Mucosa of gallbladder (tissue), 1 donor: ENCODE measurements around the gene ZNF407. TPM values are rescaled to one million over a fixed set of nuclear protein-coding genes. Genes with fewer than 3 reads are reported as not detected.

Source experiments
- DNase-seq: peaks from one replicate; pipeline ENCODE4 v3.0.0-alpha.2; 2020; ENCODE audit warnings: low spot score
- total RNA-seq: library from RNA; stranded (reverse); gene quantifications from one replicate; pipeline ENCODE4 v1.2.1, GENCODE V29; 2021
- donor health status: DM: no; HTN: no; CAD: no.

The ZNF407 gene
- total RNA-seq, 1 donor from 2014 or later: 15.0 TPM

DNA sequence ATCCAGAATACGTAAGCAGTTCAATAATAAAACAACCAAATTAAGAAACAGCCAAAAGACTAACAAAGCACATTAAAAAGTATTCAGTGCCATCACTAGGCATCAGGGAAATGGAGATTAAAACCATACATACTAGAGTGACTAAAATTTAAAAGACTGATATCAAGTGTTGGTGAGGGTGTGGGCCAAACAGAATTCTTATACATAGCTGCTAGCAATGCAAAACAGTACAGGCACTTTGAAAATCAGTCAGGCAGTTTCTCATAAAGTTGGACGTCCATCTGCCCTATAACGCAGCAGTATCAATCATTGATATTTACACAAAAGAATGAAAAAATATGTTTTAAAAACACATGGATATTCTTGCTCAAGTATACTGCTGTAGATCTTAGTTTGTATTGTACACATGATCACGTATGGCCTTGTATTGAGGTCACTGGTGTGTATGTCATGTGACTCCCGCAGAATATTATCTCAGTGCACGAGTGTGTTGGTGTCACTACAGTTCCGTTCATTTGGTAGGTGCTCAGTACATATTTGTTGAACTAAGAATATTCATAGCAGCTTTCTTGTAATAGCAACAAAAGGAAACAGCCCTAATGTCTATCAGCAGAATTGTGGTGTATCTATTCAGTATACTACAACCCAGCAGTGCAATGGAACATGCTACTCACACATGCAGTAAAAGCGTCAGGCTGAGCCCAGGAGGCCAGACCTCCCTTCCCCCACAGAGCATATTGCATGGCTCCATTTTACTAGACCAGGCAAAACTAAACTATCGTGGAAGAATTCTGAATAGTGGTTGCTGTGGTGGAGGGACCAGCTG lies 28.6 kb downstream of the ZNF407 start:
- no peak for DNase-seq

DNA sequence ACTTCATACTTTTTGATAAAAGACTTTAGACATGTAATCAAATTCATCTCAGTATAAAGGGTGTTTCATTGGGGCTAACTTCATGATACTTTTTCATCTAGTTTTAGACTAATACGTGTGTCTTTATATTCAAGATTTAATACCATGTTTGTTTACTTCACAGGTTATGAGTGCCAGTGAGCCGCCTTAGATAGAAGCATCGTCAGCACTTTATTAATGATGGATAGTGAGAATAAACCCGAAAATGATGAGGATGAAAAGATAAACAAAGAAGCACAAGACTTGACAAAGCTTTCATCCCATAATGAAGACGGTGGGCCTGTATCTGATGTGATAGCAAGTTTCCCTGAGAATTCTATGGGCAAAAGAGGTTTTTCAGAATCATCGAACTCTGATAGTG lies 33.1 kb downstream of the ZNF407 start:
- DNase-seq: no peak

DNA sequence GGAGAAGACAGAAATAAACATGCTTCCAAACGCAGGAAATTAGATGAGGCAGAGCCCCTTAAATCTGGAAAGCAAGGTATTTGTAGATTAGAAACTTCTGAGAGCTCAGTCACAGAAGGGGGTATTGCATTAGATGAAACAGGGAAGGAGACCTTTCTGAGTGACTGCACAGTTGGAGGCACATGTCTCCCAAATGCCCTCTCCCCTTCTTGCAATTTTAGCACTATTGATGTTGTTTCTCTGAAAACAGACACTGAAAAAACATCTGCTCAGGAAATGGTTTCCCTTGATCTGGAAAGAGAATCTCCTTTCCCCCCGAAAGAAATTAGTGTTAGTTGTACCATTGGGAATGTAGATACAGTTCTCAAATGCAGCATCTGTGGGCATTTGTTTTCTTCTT lies 33.5 kb downstream of the ZNF407 start:
- no peak for DNase-seq

DNA sequence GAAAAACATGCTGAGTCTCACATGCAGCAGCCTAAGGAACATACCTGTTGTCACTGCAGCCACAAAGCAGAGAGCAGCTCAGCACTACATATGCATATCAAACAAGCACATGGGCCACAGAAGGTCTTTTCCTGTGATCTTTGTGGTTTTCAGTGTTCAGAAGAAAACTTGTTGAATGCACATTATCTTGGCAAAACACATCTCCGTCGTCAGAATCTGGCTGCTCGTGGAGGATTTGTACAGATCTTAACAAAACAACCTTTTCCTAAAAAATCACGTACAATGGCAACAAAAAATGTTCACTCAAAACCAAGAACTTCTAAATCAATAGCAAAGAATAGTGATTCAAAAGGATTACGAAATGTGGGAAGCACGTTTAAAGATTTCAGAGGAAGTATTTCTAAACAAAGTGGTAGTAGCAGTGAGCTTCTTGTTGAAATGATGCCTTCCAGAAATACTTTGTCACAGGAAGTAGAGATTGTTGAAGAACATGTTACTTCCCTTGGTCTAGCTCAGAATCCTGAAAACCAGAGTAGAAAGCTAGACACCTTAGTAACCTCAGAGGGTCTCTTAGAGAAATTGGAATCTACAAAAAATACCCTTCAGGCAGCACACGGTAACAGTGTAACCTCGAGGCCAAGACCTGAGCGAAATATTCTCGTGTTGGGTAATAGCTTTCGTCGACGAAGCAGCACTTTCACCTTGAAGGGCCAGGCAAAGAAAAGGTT lies 34.1 kb downstream of the ZNF407 start:
- no peak for DNase-seq

DNA sequence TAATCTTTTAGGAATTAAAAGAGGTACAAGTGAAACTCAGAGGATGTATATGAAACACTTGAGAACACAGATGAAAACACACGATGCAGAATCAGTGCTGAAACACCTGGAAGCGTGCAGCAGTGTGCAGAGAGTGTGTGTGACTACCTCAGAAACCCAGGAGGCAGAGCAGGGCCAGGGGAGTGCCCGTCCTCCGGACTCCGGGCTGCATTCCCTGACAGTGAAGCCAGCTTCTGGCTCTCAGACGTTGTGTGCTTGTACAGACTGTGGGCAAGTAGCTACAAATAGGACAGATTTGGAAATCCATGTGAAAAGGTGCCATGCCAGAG lies 34.6 kb downstream of the ZNF407 start:
- no peak for DNase-seq

DNA sequence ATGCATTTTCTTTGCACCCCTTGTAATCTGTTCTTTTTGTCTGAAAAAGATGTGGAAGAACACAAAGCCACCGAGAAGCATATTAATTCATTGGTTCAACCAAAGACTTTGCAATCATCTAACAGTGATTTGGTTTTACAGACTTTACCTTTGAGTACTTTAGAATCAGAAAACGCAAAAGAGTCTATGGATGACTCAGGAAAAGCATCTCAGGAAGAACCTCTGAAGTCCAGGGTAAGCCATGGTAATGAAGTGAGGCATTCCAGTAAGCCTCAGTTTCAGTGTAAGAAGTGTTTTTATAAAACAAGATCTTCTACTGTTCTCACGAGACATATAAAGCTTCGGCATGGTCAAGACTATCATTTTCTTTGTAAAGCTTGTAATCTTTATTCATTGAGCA lies 35.2 kb downstream of the ZNF407 start:
- DNase-seq: no peak

DNA sequence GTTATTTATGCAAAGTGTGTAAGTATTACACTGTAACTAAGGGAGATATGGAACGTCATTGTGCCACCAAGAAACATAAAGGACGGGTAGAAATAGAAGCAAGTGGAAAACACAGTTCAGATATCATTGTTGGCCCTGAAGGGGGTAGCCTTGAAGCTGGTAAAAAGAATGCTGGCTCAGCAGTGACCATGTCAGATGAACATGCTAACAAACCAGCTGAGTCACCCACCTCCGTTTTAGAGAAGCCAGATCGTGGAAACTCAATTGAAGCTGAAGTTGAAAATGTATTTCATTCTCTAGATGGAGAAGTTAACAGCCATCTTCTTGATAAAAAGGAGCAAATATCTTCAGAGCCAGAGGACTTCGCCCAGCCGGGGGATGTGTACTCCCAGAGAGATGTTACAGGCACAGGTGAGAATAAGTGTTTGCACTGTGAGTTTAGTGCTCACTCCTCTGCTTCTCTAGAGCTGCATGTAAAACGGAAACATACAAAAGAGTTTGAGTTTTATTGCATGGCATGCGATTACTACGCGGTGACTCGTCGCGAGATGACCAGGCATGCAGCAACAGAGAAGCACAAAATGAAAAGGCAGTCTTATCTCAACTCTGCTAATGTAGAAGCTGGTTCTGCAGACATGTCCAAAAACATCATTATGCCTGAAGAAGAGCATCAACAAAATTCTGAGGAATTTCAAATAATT lies 36.1 kb downstream of the ZNF407 start:
- DNase-seq: no peak

DNA sequence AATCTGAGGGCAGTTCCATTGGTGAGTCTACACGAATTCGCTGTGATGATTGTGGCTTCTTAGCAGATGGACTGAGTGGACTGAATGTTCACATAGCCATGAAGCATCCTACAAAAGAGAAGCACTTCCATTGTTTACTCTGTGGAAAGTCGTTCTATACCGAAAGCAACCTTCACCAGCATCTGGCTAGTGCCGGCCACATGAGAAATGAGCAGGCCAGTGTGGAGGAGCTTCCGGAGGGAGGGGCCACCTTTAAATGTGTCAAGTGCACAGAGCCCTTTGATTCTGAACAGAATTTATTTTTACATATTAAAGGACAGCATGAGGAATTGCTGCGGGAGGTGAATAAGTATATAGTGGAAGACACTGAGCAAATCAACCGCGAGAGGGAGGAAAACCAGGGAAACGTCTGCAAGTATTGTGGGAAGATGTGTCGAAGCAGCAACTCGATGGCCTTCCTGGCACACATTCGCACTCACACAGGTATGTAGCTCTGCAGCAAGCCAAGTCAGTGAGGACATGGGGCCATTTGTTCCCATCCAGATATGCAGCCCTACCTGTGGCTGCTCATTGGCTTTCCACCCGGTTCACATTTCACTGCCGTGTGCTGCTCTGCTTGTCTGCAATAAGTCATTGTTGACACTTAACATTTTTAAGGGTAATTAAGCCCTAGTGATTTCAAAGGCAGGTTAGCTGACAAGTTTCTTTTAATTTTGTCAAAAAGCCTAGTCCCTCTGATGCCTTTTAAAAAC lies 37.7 kb downstream of the ZNF407 start:
- DNase-seq: no peak

DNA sequence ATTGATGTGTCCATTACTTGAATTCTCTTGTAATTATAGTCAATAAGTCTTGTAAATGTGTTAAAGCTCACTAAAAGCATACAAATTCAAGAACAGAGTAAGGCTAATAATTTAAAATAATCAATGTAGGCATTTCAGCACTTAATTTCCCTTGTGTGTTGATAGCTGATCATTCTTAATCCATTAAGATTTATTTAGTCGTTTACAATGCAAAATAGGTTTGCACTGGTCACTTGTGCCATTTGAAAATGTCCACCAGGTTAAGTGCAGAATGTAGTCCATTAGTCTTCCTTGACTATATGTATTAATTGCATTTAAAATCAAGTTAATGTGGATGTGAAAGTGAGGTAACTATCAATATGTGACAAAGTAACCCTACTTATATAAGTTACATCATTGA lies 39.4 kb downstream of the ZNF407 start:
- no peak for DNase-seq

DNA sequence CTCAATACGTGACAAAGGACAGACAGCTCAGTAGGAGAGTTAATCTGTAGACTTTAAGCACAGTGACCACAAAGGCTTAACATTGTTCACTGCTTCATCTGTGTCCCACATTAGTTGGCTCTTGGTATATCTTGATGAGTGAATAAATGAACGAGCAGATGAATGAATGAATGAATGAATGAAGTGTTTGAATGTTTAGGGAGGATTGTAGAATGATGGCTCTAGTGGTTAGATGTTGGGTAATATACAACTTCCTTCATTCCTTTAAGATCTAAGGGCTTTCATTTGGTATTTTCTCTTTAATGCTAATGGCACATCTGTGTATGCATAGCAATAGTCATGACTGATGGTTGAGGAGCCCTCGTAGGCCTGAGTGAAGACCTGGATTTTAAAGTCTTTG lies 40.5 kb downstream of the ZNF407 start:
- DNase-seq: no peak

DNA sequence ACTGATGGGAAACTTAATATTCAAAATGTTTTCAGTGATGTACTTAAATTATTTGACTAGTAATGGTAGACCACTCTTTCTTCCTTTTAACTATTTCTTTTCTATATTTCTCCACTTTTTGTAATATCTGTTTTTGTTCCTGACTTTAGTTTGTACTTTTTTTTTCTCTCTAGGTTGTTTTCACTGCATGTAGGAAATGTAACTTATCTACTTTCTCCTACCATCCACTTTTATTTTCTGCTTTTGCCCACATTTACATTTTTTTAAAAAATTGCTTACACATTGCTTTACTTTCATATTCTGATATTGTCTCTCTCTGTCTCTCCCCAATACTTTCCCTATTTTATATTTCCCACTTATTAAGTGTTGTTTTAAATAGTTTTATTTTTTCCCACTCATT lies 47.0 kb downstream of the ZNF407 start:
- DNase-seq: no peak

DNA sequence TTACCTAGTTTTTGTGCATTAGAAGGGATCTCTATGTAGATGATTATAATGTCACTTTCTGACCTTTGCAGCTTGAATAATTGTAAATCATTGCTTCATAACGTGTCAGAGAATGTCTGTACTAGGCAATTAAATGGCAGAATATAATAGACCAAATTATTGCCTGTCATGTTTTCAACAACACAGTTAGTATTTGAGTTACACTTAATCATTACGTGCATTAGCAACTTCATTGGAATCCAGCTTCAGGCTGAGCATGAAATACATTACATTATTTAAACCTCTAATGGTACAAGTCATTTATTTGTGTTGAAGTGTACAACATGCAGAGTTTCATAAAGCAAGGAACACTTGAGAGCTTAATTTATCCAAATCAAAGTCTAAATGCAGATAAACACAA lies 48.0 kb downstream of the ZNF407 start:
- DNase-seq: no peak

DNA sequence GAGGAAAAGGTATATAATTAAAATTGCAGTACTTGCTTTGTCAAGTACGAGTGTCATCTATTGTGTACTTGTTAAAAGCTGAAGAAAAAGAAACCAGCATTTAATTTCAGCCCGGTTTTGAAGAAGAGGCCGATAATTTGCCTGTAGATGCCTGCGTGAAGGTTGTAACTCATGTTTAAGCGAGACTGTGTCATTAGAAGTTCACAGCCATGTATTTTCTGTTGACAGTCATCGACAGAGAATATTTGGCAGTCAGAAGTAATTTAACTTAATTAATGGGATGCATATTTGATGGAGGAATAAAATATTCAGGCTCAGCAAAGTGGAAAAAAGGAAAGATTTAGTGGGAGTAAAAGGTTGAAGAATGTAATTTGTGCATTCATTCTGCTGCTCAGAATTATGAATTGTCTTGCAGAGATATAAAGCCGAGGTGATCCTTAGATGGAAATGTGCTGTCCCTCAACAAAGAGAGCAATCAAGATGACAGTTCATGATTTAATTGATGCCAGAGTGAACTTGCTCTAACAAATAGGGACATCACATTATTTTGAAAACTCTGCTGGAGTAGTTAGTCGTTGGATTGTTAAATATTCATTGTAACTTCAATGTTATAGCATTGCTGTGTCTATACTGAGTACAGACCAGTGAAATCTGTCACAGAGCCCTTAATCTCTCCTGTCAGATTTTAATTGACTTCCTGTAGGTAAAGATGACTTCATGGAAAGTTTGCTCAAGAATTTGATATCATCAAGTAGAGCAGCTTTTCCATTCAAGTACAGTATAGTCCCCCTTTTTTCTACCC lies 53.9 kb downstream of the ZNF407 start:
- DNase-seq: no peak

DNA sequence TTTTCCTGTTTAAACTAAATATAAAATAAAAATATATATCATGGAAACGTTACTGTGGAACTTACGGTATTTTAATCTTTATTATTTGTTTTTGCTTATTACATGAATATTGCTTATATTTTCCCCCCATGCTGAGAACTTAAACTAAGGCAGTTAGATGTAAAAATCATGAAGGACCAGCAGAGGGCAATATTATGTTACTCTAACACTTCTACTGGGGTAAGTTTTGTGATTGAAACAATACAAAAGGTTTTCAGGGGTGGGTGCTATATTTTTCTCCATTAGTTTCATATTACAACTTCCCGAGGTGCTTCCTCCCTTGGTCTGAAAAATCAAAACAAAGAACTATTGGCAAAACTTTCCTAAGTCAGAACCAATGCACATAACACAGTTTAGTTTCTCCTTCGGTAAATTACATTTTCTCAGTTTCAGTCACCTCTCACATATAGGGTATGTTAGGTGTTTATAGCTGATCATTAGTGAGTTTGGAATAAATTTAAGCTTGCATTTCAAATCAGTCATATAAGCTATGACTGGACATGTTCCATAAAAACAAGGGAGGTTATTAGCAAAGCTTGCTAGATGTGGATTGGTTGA lies 54.8 kb downstream of the ZNF407 start:
- DNase-seq: no peak

DNA sequence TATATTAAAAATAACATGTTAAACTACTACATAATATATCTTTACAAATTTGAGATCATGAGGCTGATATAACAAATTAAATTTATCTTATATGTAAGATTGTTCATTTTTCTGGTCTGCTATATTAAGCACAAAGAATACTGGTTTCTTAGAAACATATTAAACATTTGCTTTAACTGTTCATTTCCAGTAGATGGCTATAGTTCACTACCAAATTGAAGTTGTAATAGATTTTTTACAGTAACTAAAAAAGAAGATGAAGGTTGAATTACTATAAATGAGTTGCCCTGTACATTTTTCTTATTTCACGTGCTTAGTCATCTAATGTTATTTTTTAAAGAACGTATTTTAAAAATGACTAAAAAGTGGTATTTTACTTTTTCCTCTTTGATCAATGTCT lies 57.0 kb downstream of the ZNF407 start:
- no peak for DNase-seq

DNA sequence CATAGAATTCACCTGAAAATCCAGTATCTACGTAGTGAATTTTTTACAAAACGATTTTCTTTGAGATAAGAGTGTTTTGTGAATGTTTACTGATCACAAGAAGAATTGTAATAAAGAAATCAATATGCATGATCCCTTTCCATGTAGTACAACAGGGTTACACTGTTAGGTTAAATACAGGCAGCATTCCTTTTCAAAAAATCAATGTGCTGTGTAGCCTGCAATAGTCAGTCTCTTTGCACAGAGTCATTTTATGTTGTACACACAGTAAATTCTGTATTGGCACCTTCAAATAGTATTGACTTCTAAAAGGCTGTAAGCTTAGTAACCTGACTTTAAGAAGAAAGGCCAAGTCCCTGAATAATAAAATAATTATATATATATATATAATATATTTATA lies 63.3 kb downstream of the ZNF407 start:
- DNase-seq: no peak

DNA sequence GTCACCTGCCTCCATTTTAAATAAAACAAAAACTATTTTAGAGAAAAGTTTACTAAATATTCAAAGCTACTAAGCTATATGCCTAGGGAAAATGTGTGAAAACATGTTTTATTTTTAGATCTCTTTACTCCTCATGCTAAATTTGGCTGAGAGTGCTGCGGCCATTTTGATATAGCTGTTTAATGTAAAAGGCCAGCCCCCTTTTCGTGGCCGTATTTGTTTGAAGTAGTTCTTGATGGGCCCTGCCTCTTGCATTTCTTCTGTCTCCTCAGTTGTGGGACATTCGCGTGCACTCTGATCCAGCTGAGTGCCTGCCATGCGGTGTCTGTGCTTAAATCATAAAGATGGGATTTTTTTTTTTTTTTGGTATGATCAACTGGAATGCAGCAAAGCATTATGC lies 64.0 kb downstream of the ZNF407 start:
- no peak for DNase-seq

DNA sequence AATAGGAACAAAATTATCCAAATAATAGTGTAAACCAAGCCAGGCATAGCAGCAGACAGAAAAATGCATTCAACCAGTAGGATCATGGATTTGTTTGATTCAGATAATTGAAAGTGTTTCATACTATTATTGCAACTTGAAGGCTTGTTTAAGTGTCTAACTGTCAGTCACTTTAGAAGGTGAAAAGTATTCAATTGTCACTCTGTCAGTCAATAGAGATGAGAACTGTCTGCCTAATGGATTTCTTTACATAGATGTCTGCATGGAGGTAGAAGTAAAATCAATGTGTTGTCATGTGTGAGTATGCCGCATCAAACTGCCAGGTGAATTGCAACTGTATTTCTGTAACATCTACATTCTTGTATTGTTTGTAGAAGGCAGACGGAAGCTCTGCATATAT lies 65.0 kb downstream of the ZNF407 start:
- DNase-seq: no peak

DNA sequence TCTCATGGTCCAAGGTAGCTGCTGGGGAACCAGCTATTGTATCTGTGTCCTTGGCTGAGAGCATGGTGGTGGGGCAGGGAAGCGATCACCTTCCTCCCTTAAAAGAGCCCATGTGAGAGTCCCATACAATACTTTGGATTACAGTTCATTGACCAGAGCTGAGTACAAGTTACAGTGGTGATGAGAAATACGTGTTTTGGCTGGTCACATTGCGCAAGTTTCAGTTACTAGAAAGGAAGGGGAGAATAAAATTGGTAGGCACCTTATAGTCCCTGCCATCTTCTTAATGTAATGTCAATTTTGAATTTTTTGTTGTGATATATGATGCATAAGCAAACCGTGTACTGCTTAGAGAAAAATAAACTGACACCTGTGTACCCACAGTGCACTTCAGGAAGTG lies 67.7 kb downstream of the ZNF407 start:
- DNase-seq: no peak

DNA sequence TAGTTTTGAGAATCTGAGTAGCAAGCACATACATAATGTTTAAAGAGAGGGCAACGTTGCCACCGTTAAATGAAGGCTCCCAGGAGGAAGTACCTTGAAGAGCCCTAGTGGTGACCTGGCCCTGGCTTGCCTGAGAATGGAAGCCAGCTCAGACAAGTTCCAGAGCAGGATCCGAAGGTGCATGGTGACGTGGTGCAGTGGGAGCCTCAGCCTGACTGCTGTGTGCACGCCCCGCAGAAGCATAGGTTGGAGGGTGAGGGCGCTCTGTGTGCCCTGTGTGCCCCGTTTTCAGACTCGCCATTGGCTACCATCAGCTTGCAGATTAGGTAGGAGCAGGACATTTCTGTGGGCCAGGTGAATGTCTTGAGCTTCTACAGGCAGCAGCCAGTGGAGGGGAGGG lies 68.2 kb downstream of the ZNF407 start:
- no peak for DNase-seq
